Endodermal cell (in vitro differentiated cells): Measurements from ENCODE around the gene NFATC1. TPM values are rescaled to one million over a fixed set of nuclear protein-coding genes. Genes with fewer than 3 reads are reported as not detected.

ENCODE experiments used
- DNase-seq: peaks from one replicate; pipeline ENCODE4 v3.0.0-alpha.2; 2017
- H3K27ac ChIP-seq: 2 replicates; pipeline ENCODE4 v1.5.1; 2013; ENCODE audit warnings: mild to moderate bottlenecking, low read depth, low read length, moderate library complexity
- H3K27me3 ChIP-seq: 2 replicates; pipeline ENCODE4 v1.6.1; 2013; ENCODE audit warnings: mild to moderate bottlenecking, low read length, moderate library complexity; ENCODE audit not compliant: insufficient read depth, control insufficient read depth, poor library complexity, severe bottlenecking
- H3K36me3 ChIP-seq: 2 replicates; pipeline ENCODE4 v1.7.0; 2013; ENCODE audit warnings: mild to moderate bottlenecking, low read length, moderate library complexity; ENCODE audit not compliant: control insufficient read depth, insufficient read depth
- H3K4me1 ChIP-seq: one replicate; pipeline ENCODE4 v1.7.0; 2013; ENCODE audit warnings: low read length; ENCODE audit not compliant: control insufficient read depth, insufficient read depth
- H3K4me3 ChIP-seq: 2 replicates; pipeline ENCODE4 v1.5.1; 2013; ENCODE audit warnings: mild to moderate bottlenecking, low read length, moderate library complexity
- H3K9ac ChIP-seq: 2 replicates; pipeline ENCODE4 v1.6.1; 2013; ENCODE audit warnings: mild to moderate bottlenecking, low read length, moderate library complexity; ENCODE audit not compliant: poor library complexity, severe bottlenecking; ENCODE audit errors: extremely low read depth
- H3K9me3 ChIP-seq: 2 replicates; pipeline ENCODE4 v1.6.1; 2013; ENCODE audit warnings: mild to moderate bottlenecking, low read length, moderate library complexity; ENCODE audit not compliant: control insufficient read depth
- H3K27ac Mint-ChIP-seq: 2 replicates; pipeline ENCODE4 v1.8.0; 2020; ENCODE audit warnings: mixed read lengths
- H3K27me3 Mint-ChIP-seq: 2 replicates; pipeline ENCODE4 v1.8.0; 2021; ENCODE audit warnings: mild to moderate bottlenecking, mixed read lengths; ENCODE audit not compliant: insufficient read depth
- H3K36me3 Mint-ChIP-seq: 2 replicates; pipeline ENCODE4 v1.8.0; 2020; ENCODE audit warnings: low read depth, mixed read lengths
- H3K4me1 Mint-ChIP-seq: 2 replicates; pipeline ENCODE4 v1.8.0; 2020; ENCODE audit warnings: mixed read lengths
- H3K4me3 Mint-ChIP-seq: 2 replicates; pipeline ENCODE4 v1.8.0; 2020; ENCODE audit warnings: mild to moderate bottlenecking, moderate library complexity, mixed read lengths
- H3K9me3 Mint-ChIP-seq: 2 replicates; pipeline ENCODE4 v1.8.0; 2020; ENCODE audit warnings: mild to moderate bottlenecking, mixed read lengths
- WGBS, 2 experiments: methylation state at CpG; one replicate each; pipeline versions ENCODE4 v1.1.5 to v1.1.7; 2013; ENCODE audit warnings: missing lambda C conversion rate in 2 of 2, mixed read lengths in 1 of 2; ENCODE audit not compliant: insufficient coverage in 1 of 2, insufficient read length in 1 of 2; 5-methylcytosine and 5-hydroxymethylcytosine counted together
- total RNA-seq, 2 donors: library from RNA; stranded (reverse); fragmentation: NEBNext Ultra II Directional in 1 of 2; extraction: Animal tissue kit (Norgen Biotek cat#: 25700) in 1 of 2; gene quantifications; 2 replicates in 1 of 2; 3 replicates in 1 of 2; pipeline ENCODE4 v1.2.1, GENCODE V29; 2021
- TF ChIP-seq, protein P1 (sequence below): fragments of 200-600 bp; sonication (generic); conservative IDR thresholded peaks from 2 replicates; pipeline ENCODE4 v1.5.0; 2021; ENCODE audit warnings: antibody characterized with exemption, mild to moderate bottlenecking

Gene NFATC1
- total RNA-seq, 2 donors from 2014 or later: 23.4 to 32.5 TPM

DNA sequence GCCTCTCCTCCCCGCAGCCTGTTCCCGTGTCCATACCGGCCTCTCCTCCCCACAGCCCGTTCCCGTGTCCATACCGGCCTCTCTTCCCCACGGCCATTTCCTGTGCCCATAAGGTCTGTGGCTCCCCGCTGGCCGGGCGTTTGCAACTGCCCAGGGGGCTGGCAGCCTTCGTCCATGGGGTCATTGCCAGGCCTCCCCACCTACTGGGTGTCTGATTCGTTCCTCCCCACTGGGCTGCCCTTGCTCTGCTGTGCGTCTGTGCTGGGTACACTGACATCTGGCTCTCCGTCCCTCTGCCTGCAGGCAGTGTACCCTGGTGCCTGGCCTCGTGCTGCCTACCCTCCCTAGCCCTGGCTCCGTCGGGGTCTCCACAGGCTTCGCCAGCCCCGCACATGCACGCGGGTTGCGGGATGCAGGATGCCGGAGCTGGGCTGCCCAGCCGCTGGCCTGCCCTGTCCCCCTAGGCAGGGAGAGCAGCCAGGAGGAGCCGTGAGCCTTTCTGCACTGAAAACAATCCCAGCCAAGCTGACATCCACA is 67.8 kb downstream of the NFATC1 start:
- TF ChIP-seq, protein P1, sequence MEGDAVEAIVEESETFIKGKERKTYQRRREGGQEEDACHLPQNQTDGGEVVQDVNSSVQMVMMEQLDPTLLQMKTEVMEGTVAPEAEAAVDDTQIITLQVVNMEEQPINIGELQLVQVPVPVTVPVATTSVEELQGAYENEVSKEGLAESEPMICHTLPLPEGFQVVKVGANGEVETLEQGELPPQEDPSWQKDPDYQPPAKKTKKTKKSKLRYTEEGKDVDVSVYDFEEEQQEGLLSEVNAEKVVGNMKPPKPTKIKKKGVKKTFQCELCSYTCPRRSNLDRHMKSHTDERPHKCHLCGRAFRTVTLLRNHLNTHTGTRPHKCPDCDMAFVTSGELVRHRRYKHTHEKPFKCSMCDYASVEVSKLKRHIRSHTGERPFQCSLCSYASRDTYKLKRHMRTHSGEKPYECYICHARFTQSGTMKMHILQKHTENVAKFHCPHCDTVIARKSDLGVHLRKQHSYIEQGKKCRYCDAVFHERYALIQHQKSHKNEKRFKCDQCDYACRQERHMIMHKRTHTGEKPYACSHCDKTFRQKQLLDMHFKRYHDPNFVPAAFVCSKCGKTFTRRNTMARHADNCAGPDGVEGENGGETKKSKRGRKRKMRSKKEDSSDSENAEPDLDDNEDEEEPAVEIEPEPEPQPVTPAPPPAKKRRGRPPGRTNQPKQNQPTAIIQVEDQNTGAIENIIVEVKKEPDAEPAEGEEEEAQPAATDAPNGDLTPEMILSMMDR: no peak
- H3K4me1 Mint-ChIP-seq: peaks cover 4% of the 10 kb centered on the region
- no peak overlapping the region for H3K4me3 Mint-ChIP-seq
- Histone ChIP-seq H3K9ac (no peak overlapping the region), H3K4me1 (no peaks in the 10 kb centered on the region), H3K4me3 (no peak overlapping the region), H3K36me3 (peaks cover 10% of the 10 kb centered on the region), H3K9me3 (no peaks in the 10 kb centered on the region), H3K27me3 (no peaks in the 10 kb centered on the region), H3K27ac (no peak overlapping the region)
- no peaks in the 10 kb centered on the region for H3K9me3 Mint-ChIP-seq
- H3K27me3 Mint-ChIP-seq: no peaks in the 10 kb centered on the region
- no peak overlapping the region for H3K27ac Mint-ChIP-seq
- peaks cover 39% of the 10 kb centered on the region for H3K36me3 Mint-ChIP-seq
- WGBS, 2 experiments: 93 to 94% methylated on average over 9 to 25 of the region's 25 CpGs
- no peak for DNase-seq

DNA sequence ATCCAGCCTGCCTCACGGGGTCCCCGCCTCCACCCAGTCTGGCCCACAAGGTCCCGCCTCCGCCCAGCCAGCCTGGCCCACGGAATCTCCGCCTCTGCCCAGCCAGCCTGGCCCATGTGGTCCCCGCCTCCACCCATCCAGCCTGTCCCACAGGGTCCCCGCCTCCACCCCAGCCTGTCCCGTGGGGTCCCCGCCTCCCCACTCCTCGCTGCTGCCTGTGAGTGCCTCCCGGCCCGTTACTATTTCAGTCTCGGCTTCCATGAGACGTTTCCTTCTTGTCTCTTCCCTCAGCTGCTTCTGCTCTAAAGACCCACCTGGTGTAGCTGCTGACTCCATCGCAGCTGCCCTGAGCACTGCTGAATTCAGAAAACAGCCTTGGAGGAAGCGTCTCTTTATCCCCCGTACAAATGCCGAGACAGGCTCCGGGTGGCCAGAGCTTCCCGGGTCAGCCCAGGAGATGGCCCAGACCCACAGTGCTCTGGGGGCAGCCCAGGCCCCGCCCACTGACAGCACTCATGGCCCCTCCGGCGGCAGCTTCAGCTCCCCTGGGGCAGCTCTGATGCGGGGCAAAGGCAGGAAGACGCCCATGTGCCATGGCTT is 69.8 kb downstream of the NFATC1 start:
- Histone ChIP-seq H3K4me1 (no peaks in the 10 kb centered on the region), H3K27me3 (no peaks in the 10 kb centered on the region), H3K9me3 (no peaks in the 10 kb centered on the region), H3K9ac (no peak overlapping the region), H3K27ac (peak overlapping the region; percentile 60), H3K4me3 (no peak overlapping the region), H3K36me3 (peaks cover 13% of the 10 kb centered on the region)
- peak overlapping the region; percentile 52 for H3K27ac Mint-ChIP-seq
- TF ChIP-seq, protein P1: no peak
- 75 to 84% methylated on average over 12 to 26 of the region's 26 CpGs for WGBS, 2 experiments
- no peaks in the 10 kb centered on the region for H3K9me3 Mint-ChIP-seq
- peak; percentile 81 for DNase-seq
- H3K27me3 Mint-ChIP-seq: no peaks in the 10 kb centered on the region
- H3K4me1 Mint-ChIP-seq: no peaks in the 10 kb centered on the region
- H3K36me3 Mint-ChIP-seq: peaks cover 41% of the 10 kb centered on the region
- no peak overlapping the region for H3K4me3 Mint-ChIP-seq

DNA sequence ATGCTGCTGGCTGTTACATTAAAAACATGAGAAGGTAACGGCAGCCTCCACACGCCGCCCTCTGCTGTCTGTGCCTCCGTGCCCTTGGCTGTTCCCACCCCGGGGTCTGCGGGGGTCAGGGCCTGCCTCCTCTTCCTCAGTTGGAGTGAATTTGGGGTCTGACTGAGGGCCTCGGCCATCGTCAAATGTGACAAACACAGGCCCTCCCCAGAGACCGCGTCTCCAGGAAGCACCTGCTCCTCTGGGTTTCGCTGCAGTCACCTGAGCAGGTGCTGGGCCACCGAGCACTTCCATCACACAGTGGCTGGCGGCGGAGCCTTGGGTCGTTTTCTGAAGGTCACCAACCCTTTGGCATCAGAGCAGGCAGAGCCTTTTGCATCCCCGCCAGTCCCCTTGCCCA is 70.9 kb downstream of the NFATC1 start:
- Mint-ChIP-seq H3K27me3 (no peaks in the 10 kb centered on the region), H3K36me3 (peaks cover 46% of the 10 kb centered on the region), H3K4me1 (no peaks in the 10 kb centered on the region), H3K9me3 (no peaks in the 10 kb centered on the region), H3K4me3 (no peak overlapping the region), H3K27ac (peak overlapping the region; percentile 39)
- TF ChIP-seq, protein P1: no peak
- Histone ChIP-seq H3K9me3 (no peaks in the 10 kb centered on the region), H3K27ac (no peak overlapping the region), H3K4me3 (no peak overlapping the region), H3K4me1 (no peaks in the 10 kb centered on the region), H3K36me3 (peaks cover 10% of the 10 kb centered on the region), H3K27me3 (no peaks in the 10 kb centered on the region), H3K9ac (no peak overlapping the region)
- no peak for DNase-seq
- 94 to 97% methylated on average over 12 to 16 of the region's 16 CpGs for WGBS, 2 experiments
